Hematopoietic multipotent progenitor cell treated with erythropoietin and hydrocortisone succinate and interleukin-3 and kit ligand, for 15 days (in vitro differentiated cells): ENCODE measurements around the gene ANKRD34A.

Experiments
- DNase-seq: peaks from one replicate; pipeline ENCODE4 v3.0.0-alpha.2; 2015; ENCODE audit warnings: low spot score

ANKRD34A gene

DNA sequence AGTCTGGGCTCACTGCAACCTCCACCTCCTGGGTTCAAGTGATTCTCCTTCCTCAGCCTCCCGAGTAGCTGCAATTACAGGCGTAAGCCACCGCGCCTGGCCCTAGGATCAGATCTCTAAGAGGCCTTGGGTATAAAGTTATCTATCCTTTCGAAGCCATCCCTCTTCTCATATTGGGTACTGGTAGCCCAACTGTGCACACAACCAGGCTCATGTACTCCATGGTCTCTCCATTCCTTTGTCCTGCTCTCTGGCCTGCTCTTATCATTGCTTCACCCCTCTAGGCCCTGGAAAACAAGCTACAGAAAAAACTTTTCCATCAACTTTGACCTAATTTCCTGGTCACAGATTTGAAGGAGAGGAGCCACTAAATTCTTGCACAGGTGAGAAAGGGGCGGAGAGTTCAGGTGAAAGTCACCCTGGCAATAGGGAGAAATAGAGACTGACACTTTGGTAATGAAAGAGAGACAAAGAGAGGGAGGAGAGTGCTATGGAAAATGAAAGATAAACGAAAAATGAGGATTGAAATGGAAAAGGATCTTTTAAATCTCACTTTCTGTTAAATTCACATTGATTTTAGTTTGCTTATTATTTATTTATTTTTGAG is 26.0 kb upstream of the ANKRD34A start:
- no peak for DNase-seq

GRCh38 chr1:145988773-145989172 is 24.4 kb upstream of the ANKRD34A start:
- no peak for DNase-seq

DNA sequence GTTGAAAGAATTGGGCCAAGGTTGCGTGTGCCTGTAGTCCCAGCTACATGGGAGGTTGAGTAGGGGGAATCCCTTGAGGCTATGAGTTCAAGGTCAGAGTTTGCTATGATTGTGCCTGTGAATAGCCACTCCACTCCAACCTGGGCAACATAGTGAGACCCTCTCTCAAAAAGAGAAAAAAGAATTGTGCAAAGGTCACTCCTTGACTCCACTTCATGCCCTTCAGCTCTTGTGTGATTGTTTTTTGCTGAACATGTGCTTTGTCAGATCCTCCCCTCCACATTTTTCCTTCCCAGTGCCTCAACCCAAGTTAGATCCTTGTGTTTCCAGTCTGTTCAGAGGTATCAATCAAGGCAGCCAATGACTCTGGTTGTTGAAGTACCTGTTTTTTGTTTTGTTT is 23.6 kb upstream of the ANKRD34A start:
- DNase-seq = no peak

- DNase-seq = no peak
Measured at GRCh38 chr1:145986551-145986950, 22.2 kb upstream of the ANKRD34A start.

- DNase-seq = no peak
Measured at GRCh38 chr1:145985502-145986439, 21.4 kb upstream of the ANKRD34A start.

DNA sequence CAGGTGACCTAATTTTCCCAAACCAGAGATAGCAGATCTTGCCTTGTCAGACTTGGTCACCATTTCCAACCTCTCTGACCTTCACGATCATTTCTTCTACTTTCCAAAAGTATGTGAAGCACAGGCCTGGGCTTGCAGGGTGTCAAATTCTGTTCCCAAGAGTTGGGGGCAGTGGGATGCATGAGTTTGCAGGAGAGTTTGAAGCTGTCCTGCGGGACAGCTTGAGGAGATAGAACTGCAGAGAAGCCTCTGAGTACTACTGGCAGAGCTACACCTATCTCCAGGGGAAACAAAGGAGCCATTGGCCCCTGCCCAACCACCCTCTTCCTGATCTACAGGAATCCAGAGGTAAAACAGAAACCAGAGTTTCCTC is 20.7 kb upstream of the ANKRD34A start:
- DNase-seq = no peak

- DNase-seq = no peak
Measured at GRCh38 chr1:145983960-145984830, 19.8 kb upstream of the ANKRD34A start.

- DNase-seq = no peak
Measured at GRCh38 chr1:145983206-145983675, 18.9 kb upstream of the ANKRD34A start.

GRCh38 chr1:145982010-145982723 is 17.8 kb upstream of the ANKRD34A start:
- no peak for DNase-seq

DNA sequence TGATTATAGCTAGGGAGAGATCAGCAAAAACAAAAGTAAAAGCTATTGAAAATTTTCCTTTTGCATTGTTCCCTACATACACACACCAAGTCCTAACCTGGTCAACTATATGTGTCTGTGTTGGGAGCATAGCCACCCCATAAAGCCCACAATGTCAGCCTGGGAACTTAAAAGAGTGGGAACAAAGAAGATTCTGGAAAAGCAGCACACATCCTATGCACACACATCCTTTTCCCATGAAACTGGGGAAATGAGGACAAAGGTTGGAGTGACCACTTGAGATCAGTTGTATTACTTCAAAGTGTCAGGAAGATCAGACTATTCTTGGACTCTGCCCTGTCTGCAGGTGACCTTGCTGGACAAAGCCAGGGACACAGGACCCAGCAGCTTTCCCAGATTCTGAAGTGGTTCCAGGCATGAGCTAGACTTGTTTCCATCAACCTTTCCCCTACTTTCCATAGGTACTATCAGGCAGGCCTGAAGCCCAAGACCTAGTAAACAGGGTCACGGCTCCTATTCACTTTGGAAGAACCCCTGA is 16.2 kb upstream of the ANKRD34A start:
- DNase-seq = no peak

GRCh38 chr1:145979746-145980456 is 15.5 kb upstream of the ANKRD34A start:
- DNase-seq = no peak

DNA sequence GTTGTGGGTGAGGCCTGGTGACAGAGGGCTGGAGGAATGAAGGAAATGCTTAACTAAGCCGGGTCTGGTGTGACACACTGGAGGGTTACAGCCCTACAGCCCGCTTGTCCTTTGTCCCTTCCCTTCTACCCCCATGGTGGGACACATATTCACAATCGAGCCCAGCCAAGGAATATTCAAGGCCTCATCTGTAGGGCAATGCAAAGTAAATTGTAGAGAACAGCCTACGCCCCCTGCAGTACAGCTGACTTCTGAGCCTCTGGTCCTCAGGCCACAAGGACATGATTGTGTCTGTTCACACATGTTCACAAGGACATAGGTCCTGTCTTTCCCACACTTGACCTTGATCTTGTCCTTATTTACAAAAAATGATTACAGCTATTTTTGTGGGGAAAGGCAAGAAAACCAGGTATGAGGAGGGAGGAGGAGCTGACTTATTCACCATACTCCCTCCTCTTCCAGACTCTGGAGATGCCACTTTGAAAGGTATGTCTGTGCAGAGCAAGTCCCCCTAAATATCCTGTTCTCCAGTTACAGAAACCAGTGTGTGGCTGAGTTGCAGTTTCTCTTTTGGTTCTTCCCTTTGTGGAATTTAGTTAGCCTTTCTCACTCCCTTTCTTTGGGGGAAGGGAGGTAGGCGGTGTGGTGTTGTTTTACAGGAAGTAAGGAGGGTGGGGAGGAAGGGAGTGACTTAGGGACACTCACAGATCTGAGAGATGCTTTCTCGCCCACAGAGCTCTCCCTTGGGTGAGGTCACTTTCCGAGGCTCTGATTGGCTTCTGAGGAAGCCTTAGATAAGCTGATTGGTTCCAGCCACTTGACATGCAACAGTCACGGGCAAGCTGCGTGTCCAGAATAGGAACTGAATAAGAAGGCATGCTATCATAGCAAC is 14.7 kb upstream of the ANKRD34A start:
- peak; percentile 98 for DNase-seq

DNA sequence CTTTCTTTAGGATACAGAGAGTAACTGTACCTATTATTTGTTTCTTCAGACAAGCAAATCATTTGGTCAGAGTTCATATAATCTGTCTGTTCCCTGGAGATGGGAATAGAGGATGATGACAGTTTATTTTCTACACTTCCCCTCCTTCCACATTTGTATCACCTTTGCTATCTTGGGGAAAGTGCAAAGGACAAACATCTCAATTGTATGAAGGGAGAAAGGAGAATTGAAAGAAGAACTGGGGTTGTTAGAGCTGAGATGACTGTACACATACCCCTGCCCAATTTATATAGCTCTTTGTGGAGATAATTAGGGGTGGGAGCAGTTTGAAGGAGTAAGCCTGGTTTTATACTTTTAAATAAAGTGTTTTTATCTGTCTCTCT is 14.1 kb upstream of the ANKRD34A start:
- no peak for DNase-seq

DNA sequence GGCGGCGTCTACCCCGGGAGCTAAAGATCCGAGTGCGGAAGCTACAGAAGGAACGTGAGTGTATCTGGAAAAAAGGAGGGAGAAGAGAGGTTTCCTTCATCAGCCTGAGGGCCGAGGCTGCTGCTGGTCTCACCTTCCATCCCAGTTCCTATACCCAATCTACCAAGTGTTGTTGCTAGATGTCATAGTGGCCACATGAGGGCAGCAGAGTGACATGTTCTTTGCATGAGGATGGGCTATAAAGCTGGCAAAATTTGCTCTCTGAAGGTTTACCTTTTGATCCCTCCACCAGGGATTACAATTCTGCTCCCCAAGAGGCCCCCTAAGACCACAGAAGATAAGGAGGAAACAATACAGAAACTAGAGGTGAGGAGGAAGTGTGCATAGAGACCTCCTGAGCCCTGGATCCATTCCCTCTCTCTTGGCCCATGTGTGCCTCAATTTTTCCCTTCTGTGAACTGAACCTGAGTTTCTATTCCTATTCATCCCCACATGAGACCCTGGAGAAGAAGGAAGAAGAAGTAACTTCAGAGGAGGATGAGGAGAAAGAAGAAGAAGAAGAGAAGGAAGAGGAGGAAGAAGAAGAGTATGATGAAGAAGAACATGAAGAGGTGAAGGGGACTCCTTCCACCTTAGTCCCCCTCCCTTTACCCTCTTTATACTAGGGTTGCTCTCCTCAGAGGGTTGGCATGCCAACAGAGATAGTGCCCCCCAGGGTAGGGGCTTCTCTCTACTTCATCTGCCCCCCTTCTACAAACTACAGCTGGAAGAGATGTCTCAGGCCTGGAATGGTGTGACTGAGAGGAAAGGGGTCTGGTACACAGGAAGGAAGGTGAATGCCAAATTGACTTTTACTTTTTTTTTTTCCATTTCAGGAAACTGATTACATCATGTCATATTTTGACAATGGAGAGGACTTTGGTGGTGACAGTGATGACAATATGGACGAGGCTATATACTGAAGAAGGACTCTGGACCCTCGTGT is 13.4 kb upstream of the ANKRD34A start:
- DNase-seq = peak; percentile 87

DNA sequence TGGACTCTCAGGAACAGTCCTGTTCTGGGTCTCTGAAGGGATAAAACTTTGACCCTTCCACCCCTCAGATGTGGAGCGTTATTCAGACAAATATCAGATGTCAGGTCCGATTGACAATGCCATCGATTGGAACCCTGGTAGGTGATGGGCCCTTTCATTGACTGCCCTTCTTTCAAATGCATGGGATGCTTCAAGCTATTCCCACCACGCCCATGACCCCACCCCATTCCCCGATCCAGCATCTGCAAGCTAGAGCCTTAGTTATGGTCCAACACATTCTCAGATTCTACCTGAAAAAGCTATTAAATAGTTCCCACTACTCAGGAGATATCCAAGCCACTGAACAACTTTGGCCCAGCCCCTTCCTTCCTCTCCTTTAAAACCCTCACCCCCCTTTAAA is 12.6 kb upstream of the ANKRD34A start:
- no peak for DNase-seq

- DNase-seq = no peak
Measured at GRCh38 chr1:145975216-145975615, 10.8 kb upstream of the ANKRD34A start.

DNA sequence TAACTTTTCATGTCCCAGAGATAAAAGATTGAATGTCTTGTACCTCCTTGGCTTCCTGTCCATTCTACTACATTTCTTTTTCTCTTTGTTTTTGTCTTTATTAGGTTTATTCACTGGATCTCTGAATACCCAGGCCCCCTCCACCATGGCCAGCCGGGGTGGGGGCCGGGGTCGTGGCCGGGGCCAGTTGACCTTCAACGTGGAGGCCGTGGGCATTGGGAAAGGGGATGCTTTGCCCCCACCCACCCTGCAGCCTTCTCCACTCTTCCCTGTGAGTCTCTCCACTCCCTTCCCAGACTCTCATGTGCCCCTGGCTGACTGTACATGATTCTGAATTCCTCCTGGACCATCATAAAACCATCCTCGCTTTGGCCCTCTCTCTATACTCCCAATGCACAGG is 10.3 kb upstream of the ANKRD34A start:
- no peak for DNase-seq

- DNase-seq = no peak
Measured at GRCh38 chr1:145972580-145972979, 8.2 kb upstream of the ANKRD34A start.

DNA sequence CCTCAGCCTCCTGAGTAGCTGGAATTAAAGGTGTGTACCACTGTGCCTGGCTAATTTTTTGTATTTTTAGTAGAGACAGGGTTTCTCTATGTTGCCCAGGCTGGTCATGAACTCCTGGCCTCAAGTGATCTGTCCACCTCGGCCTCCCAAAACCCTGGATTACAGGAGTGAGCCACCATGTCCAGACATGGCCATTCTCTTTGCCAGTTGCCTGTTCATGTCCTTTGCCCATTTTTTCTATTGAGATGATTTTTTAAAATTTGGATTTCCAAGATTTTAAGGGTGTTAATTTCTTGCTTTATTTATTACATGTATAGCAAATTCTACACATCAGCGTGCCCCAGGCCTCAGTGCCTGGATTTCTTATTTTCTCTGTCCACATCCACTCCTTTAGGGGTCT is 2.9 kb upstream of the ANKRD34A start:
- DNase-seq = no peak
